WTC11 (cell line): Measurements from ENCODE around the gene SSH2. TPM values are rescaled to one million over a fixed set of nuclear protein-coding genes. Genes with fewer than 3 reads are reported as not detected.
"Not testable (repeated sequence)": the region's sequence is repeated elsewhere in the genome, so short reads cannot be mapped to it uniquely, and the experiment has no call there.

Experiments
- ATAC-seq: fragments of 200-7000 bp; cut with Tn5 transposase; 2 replicates; pipeline ENCODE4 v1.10.0; 2021; ENCODE audit warnings: mild to moderate bottlenecking, moderate library complexity
- CTCF ChIA-PET: fragments of 300-600 bp; sonication (Branson Sonifier 250); formaldehyde crosslinking; loops from one replicate; lab custom pipeline; 2021; ENCODE audit warnings: antibody characterized with exemption; lab: Charles Lee
- POLR2A ChIA-PET: fragments of 350-600 bp; sonication (Branson Sonifier 250); formaldehyde crosslinking; loops from one replicate; lab custom pipeline; 2021; ENCODE audit warnings: antibody characterized with exemption; lab: Charles Lee
- DNase-seq: peaks from one replicate; pipeline ENCODE4 v3.0.0; 2021; ENCODE audit warnings: low spot score
- H3K27ac Mint-ChIP-seq: 2 replicates; pipeline ENCODE4 v1.8.0; 2021; ENCODE audit warnings: mixed read lengths
- H3K27me3 Mint-ChIP-seq: 2 replicates; pipeline ENCODE4 v1.8.0; 2021; ENCODE audit warnings: low read depth, mild to moderate bottlenecking, moderate library complexity, mixed read lengths
- H3K36me3 Mint-ChIP-seq: 2 replicates; pipeline ENCODE4 v1.8.0; 2021; ENCODE audit warnings: mixed read lengths
- H3K4me1 Mint-ChIP-seq: 2 replicates; pipeline ENCODE4 v1.8.0; 2022; ENCODE audit warnings: mixed read lengths
- H3K4me3 Mint-ChIP-seq: 2 replicates; pipeline ENCODE4 v1.8.0; 2021; ENCODE audit warnings: mild to moderate bottlenecking, moderate library complexity, mixed read lengths
- H3K9me3 Mint-ChIP-seq: 2 replicates; pipeline ENCODE4 v1.8.0; 2021; ENCODE audit warnings: mixed read lengths
- ATF1 ChIP-seq: sonication (generic); formaldehyde crosslinking; IDR thresholded peaks from 2 replicates; pipeline ENCODE4 v1.8.1; 2023; ENCODE audit warnings: mild to moderate bottlenecking, moderate library complexity, missing genetic modification reagents
- GABPB1 ChIP-seq: sonication (generic); formaldehyde crosslinking; IDR thresholded peaks from 2 replicates; pipeline ENCODE4 v1.8.1; 2023; ENCODE audit warnings: mild to moderate bottlenecking, missing genetic modification reagents
- JUN ChIP-seq: sonication (generic); formaldehyde crosslinking; IDR thresholded peaks from 2 replicates; pipeline ENCODE4 v1.8.0; 2023; ENCODE audit warnings: mild to moderate bottlenecking, missing genetic modification reagents
- NFATC4 ChIP-seq: fragments of 250-450 bp; sonication (Bioruptor Pico); IDR thresholded peaks from 2 replicates; pipeline ENCODE4 v1.9.0; 2021; ENCODE audit warnings: mild to moderate bottlenecking
- NR1H2 ChIP-seq: sonication (generic); formaldehyde crosslinking; IDR thresholded peaks from 2 replicates; pipeline ENCODE4 v1.9.0; 2021; ENCODE audit warnings: mild to moderate bottlenecking, moderate library complexity, missing genetic modification reagents
- NR3C1 ChIP-seq: sonication (generic); formaldehyde crosslinking; conservative IDR thresholded peaks from 2 replicates; pipeline ENCODE4 v1.8.1; 2023; ENCODE audit warnings: low read depth, mild to moderate bottlenecking, missing genetic modification reagents
- RORB ChIP-seq: fragments of 250-450 bp; sonication (Bioruptor Pico); IDR thresholded peaks from 2 replicates; pipeline ENCODE4 v1.9.0; 2021; ENCODE audit warnings: mild to moderate bottlenecking
- SMAD3 ChIP-seq: sonication (generic); formaldehyde crosslinking; IDR thresholded peaks from 2 replicates; pipeline ENCODE4 v1.8.0; 2022; ENCODE audit warnings: missing genetic modification reagents, mild to moderate bottlenecking, borderline replicate concordance
- TEAD1 ChIP-seq: sonication (generic); formaldehyde crosslinking; IDR thresholded peaks from 2 replicates; pipeline ENCODE4 v1.8.0; 2022; ENCODE audit warnings: mild to moderate bottlenecking, missing genetic modification reagents
- TEAD4 ChIP-seq: sonication (generic); formaldehyde crosslinking; IDR thresholded peaks from 2 replicates; pipeline ENCODE4 v1.8.0; 2022; ENCODE audit warnings: mild to moderate bottlenecking, missing genetic modification reagents
- ZBTB21 ChIP-seq: sonication (generic); formaldehyde crosslinking; IDR thresholded peaks from 2 replicates; pipeline ENCODE4 v1.8.1; 2023; ENCODE audit warnings: mild to moderate bottlenecking, missing genetic modification reagents, borderline replicate concordance
- ZNF219 ChIP-seq: sonication (generic); formaldehyde crosslinking; IDR thresholded peaks from 2 replicates; pipeline ENCODE4 v1.8.0; 2023; ENCODE audit warnings: missing genetic modification reagents, mild to moderate bottlenecking, borderline replicate concordance
- ZNF263 ChIP-seq: sonication (generic); formaldehyde crosslinking; IDR thresholded peaks from 2 replicates; pipeline ENCODE4 v1.8.1; 2022; ENCODE audit warnings: low read depth, mild to moderate bottlenecking, moderate library complexity, missing genetic modification reagents
- ZNF416 ChIP-seq: fragments of 250-450 bp; sonication (Bioruptor Pico); IDR thresholded peaks from 2 replicates; pipeline ENCODE4 v1.9.0; 2021; ENCODE audit warnings: mild to moderate bottlenecking, inconsistent platforms
- ZNF671 ChIP-seq: fragments of 250-450 bp; sonication (Bioruptor Pico); IDR thresholded peaks from 2 replicates; pipeline ENCODE4 v1.8.0; 2021; ENCODE audit warnings: mild to moderate bottlenecking
- total RNA-seq: library from RNA; stranded (reverse); gene quantifications from 3 replicates; pipeline ENCODE4 v1.2.3, GENCODE V29; 2021
- TF ChIP-seq, protein P1 (sequence below): sonication (generic); formaldehyde crosslinking; IDR thresholded peaks from 2 replicates; pipeline ENCODE4 v1.8.0; 2022; ENCODE audit warnings: mild to moderate bottlenecking, missing genetic modification reagents
- TF ChIP-seq, protein P2 (sequence below): sonication (generic); formaldehyde crosslinking; IDR thresholded peaks from 2 replicates; pipeline ENCODE4 v1.8.0; 2022; ENCODE audit warnings: missing genetic modification reagents
- TF ChIP-seq, protein P3 (sequence below): sonication (generic); formaldehyde crosslinking; IDR thresholded peaks from 2 replicates; pipeline ENCODE4 v1.8.1; 2022; ENCODE audit warnings: missing genetic modification reagents, borderline replicate concordance
- TF ChIP-seq, protein P4 (sequence below): sonication (generic); formaldehyde crosslinking; IDR thresholded peaks from 2 replicates; pipeline ENCODE4 v1.8.1; 2023; ENCODE audit warnings: mild to moderate bottlenecking, missing genetic modification reagents, moderate library complexity
- TF ChIP-seq, protein P5 (sequence below): sonication (generic); formaldehyde crosslinking; IDR thresholded peaks from 2 replicates; pipeline ENCODE4 v1.8.0; 2023; ENCODE audit warnings: missing genetic modification reagents
- TF ChIP-seq, protein P6 (sequence below): sonication (generic); formaldehyde crosslinking; IDR thresholded peaks from 2 replicates; pipeline ENCODE4 v1.8.1; 2023; ENCODE audit warnings: mild to moderate bottlenecking, missing genetic modification reagents
- TF ChIP-seq, protein P7 (sequence below): fragments of 250-450 bp; sonication (Bioruptor Pico); conservative IDR thresholded peaks from 2 replicates; pipeline ENCODE4 v1.9.0; 2021; ENCODE audit warnings: mild to moderate bottlenecking

SSH2 gene
- total RNA-seq, 1 experiment from 2014 or later, result 14.3 TPM

DNA sequence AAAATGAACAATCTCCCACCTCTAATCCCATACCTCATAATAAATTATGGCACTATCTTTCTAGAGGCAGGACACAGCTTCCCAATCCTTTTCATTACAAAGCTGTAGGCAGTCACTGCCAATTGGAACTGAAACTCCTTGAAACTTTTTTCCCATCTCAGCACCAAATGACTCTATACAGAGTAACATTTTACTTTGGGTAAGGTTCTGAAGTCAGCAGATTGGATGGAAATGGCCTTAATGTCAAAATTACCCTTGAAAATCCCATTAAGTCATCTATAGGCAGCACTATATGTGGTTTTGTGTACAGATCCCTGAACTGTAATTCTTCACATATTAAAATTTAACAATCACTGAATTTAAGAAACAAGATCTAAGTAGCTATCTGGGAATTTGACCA lies 277.1 kb downstream of the SSH2 start (continued):
- TF ChIP-seq, protein P1, sequence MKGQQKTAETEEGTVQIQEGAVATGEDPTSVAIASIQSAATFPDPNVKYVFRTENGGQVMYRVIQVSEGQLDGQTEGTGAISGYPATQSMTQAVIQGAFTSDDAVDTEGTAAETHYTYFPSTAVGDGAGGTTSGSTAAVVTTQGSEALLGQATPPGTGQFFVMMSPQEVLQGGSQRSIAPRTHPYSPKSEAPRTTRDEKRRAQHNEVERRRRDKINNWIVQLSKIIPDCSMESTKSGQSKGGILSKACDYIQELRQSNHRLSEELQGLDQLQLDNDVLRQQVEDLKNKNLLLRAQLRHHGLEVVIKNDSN, result no peak
- TF ChIP-seq, protein P2, sequence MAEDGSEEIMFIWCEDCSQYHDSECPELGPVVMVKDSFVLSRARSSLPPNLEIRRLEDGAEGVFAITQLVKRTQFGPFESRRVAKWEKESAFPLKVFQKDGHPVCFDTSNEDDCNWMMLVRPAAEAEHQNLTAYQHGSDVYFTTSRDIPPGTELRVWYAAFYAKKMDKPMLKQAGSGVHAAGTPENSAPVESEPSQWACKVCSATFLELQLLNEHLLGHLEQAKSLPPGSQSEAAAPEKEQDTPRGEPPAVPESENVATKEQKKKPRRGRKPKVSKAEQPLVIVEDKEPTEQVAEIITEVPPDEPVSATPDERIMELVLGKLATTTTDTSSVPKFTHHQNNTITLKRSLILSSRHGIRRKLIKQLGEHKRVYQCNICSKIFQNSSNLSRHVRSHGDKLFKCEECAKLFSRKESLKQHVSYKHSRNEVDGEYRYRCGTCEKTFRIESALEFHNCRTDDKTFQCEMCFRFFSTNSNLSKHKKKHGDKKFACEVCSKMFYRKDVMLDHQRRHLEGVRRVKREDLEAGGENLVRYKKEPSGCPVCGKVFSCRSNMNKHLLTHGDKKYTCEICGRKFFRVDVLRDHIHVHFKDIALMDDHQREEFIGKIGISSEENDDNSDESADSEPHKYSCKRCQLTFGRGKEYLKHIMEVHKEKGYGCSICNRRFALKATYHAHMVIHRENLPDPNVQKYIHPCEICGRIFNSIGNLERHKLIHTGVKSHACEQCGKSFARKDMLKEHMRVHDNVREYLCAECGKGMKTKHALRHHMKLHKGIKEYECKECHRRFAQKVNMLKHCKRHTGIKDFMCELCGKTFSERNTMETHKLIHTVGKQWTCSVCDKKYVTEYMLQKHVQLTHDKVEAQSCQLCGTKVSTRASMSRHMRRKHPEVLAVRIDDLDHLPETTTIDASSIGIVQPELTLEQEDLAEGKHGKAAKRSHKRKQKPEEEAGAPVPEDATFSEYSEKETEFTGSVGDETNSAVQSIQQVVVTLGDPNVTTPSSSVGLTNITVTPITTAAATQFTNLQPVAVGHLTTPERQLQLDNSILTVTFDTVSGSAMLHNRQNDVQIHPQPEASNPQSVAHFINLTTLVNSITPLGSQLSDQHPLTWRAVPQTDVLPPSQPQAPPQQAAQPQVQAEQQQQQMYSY (CRISPR knock-in tag), result no peak
- TF ChIP-seq, protein P3, sequence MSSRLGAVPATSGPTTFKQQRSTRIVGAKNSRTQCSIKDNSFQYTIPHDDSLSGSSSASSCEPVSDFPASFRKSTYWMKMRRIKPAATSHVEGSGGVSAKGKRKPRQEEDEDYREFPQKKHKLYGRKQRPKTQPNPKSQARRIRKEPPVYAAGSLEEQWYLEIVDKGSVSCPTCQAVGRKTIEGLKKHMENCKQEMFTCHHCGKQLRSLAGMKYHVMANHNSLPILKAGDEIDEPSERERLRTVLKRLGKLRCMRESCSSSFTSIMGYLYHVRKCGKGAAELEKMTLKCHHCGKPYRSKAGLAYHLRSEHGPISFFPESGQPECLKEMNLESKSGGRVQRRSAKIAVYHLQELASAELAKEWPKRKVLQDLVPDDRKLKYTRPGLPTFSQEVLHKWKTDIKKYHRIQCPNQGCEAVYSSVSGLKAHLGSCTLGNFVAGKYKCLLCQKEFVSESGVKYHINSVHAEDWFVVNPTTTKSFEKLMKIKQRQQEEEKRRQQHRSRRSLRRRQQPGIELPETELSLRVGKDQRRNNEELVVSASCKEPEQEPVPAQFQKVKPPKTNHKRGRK (CRISPR knock-in tag), result no peak
- TF ChIP-seq ZNF416 (CRISPR knock-in tag), result no peak
- TF ChIP-seq ZNF671 (CRISPR knock-in tag), result no peak
- TF ChIP-seq, protein P4, sequence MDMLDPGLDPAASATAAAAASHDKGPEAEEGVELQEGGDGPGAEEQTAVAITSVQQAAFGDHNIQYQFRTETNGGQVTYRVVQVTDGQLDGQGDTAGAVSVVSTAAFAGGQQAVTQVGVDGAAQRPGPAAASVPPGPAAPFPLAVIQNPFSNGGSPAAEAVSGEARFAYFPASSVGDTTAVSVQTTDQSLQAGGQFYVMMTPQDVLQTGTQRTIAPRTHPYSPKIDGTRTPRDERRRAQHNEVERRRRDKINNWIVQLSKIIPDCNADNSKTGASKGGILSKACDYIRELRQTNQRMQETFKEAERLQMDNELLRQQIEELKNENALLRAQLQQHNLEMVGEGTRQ (CRISPR knock-in tag), result no peak

DNA sequence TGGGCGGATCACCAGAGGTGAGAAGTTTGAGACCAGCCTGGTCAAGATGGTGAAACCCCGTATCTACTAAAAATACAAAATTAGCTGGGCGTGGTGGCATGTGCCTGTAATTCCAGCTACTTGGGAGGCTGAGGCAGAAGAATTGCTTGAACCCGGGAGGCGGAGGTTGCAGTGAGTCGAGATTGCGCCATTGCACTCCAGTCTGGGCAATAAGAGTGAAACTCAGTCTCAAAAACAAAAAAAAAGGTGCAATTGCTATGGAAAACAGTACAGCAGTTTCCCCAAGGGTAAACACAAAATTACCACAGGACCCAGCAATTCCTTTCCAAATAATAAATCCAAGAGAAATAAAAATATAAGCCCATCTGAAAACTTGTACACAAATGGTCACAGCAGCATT lies 278.1 kb downstream of the SSH2 start:
- H3K9me3 Mint-ChIP-seq, H3K36me3 Mint-ChIP-seq, H3K4me1 Mint-ChIP-seq, H3K27me3 Mint-ChIP-seq, DNase-seq, ATAC-seq, H3K27ac Mint-ChIP-seq, H3K4me3 Mint-ChIP-seq: not testable (repeated sequence)
- ChIA-PET POLR2A (interaction anchor here (0.6 kb wide), 1 partner anchor 433 kb away, joined by 13 read pairs; no protein-coding TSS in a partner anchor), CTCF (interaction anchor here (0.6 to 1.7 kb wide), 2 partner anchors 12 to 34 kb away, joined by 3 to 4 read pairs; no protein-coding TSS in a partner anchor)

DNA sequence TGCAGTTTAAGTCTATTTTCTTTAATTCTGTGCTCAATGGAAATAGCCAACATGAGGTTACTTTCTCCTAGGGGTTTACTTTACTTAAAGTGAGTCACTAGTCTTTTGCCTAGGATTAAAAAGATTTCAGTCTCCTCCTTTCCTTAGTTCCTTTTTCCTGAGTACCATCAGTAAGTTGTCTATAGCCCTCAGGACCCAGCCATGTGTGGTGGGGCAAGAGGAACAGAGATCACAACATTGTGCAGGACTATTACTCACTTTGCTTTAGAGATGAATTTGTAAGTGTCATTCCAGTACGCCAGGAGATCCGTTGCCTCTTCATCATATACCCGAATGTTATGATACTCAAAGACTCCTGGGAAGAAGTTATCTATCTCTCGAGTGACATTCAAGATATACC lies 279.6 kb downstream of the SSH2 start:
- Mint-ChIP-seq H3K27me3 (no peaks in the 10 kb centered on the region), H3K36me3 (no peaks in the 10 kb centered on the region), H3K4me3 (no peak overlapping the region), H3K4me1 (no peaks in the 10 kb centered on the region)
- ATAC-seq, result no peak
- no peak for DNase-seq
- POLR2A ChIA-PET, result no interaction called here
- TF ChIP-seq, protein P5, sequence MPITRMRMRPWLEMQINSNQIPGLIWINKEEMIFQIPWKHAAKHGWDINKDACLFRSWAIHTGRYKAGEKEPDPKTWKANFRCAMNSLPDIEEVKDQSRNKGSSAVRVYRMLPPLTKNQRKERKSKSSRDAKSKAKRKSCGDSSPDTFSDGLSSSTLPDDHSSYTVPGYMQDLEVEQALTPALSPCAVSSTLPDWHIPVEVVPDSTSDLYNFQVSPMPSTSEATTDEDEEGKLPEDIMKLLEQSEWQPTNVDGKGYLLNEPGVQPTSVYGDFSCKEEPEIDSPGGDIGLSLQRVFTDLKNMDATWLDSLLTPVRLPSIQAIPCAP (CRISPR knock-in tag), result no peak
- TF ChIP-seq, protein P6, sequence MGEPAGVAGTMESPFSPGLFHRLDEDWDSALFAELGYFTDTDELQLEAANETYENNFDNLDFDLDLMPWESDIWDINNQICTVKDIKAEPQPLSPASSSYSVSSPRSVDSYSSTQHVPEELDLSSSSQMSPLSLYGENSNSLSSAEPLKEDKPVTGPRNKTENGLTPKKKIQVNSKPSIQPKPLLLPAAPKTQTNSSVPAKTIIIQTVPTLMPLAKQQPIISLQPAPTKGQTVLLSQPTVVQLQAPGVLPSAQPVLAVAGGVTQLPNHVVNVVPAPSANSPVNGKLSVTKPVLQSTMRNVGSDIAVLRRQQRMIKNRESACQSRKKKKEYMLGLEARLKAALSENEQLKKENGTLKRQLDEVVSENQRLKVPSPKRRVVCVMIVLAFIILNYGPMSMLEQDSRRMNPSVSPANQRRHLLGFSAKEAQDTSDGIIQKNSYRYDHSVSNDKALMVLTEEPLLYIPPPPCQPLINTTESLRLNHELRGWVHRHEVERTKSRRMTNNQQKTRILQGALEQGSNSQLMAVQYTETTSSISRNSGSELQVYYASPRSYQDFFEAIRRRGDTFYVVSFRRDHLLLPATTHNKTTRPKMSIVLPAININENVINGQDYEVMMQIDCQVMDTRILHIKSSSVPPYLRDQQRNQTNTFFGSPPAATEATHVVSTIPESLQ (CRISPR knock-in tag), result no peak
- TF ChIP-seq RORB (CRISPR knock-in tag) (no peak), TEAD4 (CRISPR knock-in tag) (no peak), NFATC4 (CRISPR knock-in tag) (no peak), ZNF671 (CRISPR knock-in tag) (no peak), ZNF263 (no peak), ZBTB21 (CRISPR knock-in tag) (no peak), TEAD1 (CRISPR knock-in tag) (no peak), ATF1 (no peak), ZNF416 (CRISPR knock-in tag) (no peak), GABPB1 (no peak), ZNF219 (CRISPR knock-in tag) (no peak), JUN (CRISPR knock-in tag) (no peak), NR1H2 (CRISPR knock-in tag) (no peak), SMAD3 (CRISPR knock-in tag) (no peak), NR3C1 (CRISPR knock-in tag) (no peak)
- TF ChIP-seq, protein P7, sequence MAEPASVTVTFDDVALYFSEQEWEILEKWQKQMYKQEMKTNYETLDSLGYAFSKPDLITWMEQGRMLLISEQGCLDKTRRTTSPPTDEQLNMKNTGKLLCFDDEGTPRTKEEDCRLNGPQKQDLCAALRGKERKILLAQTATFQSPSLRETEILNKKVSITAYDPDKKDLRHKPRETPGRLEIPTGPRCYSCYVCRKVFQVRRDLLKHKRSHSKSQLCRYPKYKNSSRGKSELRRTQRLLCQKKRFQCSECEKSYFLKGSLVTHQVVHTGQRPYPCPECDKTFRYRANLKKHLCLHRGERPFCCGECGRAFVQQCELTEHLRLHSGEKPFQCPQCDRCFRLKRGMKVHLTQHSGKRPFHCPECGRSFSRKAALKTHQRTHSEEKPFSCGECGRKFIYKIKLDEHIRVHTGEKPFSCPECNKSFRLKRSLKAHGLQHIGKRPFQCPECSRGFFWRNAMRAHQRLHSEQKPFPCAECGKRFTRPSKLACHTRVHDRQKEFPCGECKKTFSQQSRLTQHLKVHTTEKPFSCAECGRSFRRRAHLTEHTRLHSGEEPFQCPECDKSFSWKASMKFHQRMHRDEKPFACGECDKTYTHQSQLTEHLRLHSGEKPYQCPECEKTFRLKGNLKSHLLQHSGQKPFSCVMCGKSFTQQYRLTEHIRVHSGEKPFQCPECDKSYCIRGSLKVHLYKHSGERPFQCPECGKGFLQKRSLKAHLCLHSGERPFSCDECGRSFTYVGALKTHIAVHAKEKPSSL (CRISPR knock-in tag), result no peak
- TF ChIP-seq, all 79 proteins: peak for 0
- no peaks in the 10 kb centered on the region for H3K9me3 Mint-ChIP-seq
- no peak overlapping the region for H3K27ac Mint-ChIP-seq
- CTCF ChIA-PET, result interaction anchor here (1.7 kb wide), 1 partner anchor 11 kb away, joined by 4 read pairs; no protein-coding TSS in a partner anchor
